AG10803 (cell line): ENCODE measurements around the gene TMEM40.

Source experiments
- DNase-seq: peaks from one replicate; pipeline ENCODE4 v3.0.0; 2010; ENCODE audit warnings: low read depth
- H3K4me3 ChIP-seq: 2 replicates; pipeline ENCODE4 v1.5.1; 2011; ENCODE audit warnings: mild to moderate bottlenecking, low read length, control low read depth
- TF ChIP-seq, protein P1 (sequence below): conservative IDR thresholded peaks from 2 replicates; pipeline ENCODE4 v1.5.1; 2011; ENCODE audit warnings: mild to moderate bottlenecking, low read length, control low read depth, inconsistent platforms

Gene TMEM40

DNA sequence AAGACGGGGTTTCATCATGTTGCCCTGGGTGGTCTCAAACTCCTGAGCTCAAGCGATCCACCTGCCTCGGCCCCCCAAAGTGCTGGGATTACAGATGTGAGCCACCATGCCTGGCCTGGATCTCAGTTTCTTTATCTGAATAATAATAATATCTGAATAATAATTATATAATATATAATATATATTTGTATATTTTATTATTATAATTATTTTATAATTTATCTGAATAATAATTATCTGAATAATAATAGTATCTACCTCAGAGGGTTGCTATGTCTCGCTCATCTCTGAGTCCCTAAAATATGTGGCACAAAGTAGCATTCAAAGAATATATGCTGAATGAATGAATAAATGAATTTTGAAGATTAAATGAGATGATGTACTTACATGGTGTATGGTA, 44.8 kb downstream of the TMEM40 start:
- DNase-seq, result no peak
- TF ChIP-seq, protein P1, sequence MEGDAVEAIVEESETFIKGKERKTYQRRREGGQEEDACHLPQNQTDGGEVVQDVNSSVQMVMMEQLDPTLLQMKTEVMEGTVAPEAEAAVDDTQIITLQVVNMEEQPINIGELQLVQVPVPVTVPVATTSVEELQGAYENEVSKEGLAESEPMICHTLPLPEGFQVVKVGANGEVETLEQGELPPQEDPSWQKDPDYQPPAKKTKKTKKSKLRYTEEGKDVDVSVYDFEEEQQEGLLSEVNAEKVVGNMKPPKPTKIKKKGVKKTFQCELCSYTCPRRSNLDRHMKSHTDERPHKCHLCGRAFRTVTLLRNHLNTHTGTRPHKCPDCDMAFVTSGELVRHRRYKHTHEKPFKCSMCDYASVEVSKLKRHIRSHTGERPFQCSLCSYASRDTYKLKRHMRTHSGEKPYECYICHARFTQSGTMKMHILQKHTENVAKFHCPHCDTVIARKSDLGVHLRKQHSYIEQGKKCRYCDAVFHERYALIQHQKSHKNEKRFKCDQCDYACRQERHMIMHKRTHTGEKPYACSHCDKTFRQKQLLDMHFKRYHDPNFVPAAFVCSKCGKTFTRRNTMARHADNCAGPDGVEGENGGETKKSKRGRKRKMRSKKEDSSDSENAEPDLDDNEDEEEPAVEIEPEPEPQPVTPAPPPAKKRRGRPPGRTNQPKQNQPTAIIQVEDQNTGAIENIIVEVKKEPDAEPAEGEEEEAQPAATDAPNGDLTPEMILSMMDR, result no peak
- H3K4me3 ChIP-seq, result no peak overlapping the region

- no peak for DNase-seq
- TF ChIP-seq, protein P1, result no peak
- no peak overlapping the region for H3K4me3 ChIP-seq
Observed at GRCh38 chr3:12710062-12710461, 49.0 kb downstream of the TMEM40 start.

GRCh38 chr3:12709334-12709733, 49.7 kb downstream of the TMEM40 start:
- TF ChIP-seq, protein P1, result no peak
- no peak for DNase-seq
- H3K4me3 ChIP-seq, result no peak overlapping the region

DNA sequence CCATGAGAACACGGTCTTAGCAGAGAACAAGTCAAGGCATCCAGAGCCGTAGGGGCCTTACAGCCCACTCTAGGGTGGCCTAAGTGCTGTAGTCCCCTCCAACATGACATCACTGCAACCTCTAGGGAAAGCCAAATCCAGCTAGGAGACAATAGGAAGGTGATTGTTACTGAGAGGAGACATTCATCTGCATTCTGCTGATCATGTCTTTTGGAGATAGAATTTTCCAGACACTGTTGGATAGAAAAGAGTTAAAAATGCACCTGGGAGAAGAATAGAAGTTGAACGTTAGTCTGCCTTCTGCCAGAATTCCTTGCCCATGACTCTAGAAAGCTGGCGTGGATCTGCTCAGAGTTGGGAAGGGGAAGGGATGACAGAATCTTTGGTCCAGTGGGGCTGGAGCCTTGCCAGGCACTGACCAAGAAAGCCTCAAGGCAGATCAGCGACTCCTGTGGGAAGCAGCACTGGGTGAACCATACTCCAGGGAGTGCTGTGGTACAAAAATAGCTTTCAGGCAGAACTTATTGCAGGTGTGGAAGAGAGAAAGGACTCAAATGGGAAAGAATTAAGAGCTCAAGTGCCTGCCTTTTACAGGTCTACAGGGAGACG, 50.4 kb downstream of the TMEM40 start:
- DNase-seq, result peak; percentile 88
- no peak overlapping the region for H3K4me3 ChIP-seq
- TF ChIP-seq, protein P1, result peak; percentile 56

- DNase-seq, result peak; percentile 45
- TF ChIP-seq, protein P1, result no peak; the same call in 1 of the 2 replicates
Observed at GRCh38 chr3:12707449-12707848, 51.6 kb downstream of the TMEM40 start.

DNA sequence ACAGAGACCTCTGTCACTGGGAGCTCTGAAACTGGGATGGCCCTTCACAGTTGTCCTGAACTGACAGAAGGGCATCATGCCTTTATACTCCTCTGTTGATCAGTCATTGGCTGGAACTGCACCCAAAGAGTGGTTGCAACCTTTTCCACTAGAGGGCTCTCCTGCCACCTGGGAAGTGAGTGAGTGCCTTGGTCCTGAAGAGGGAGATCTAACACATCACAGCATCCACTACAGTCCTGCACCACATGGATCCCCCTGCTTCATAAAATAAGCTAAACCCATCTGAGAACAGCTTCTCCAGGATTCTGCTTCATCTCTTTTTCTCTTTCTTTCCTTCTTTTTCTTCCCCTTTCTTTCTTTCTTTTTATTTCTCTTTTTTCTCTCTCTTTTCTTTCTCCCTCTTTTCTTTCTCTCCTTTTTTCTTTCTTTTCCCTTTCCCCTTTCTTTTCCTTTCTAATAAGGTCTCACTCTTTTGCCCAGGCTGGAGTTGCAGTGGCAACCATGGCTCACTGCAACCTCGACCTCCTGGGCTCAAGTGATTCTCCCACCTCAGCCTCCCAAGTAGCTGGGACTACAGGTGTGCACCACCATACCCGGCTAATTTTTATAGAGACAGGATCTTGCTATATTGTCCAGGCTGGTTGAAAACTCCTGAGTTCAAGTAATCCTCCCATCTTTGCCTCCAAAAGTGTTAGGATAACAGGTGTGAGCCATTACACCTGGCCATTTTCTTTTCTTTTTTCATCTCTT, 52.4 kb downstream of the TMEM40 start:
- TF ChIP-seq, protein P1, result peak; percentile 85
- peak; percentile 67 for DNase-seq
- H3K4me3 ChIP-seq, result no peak overlapping the region

More at GRCh38 chr3:12707449-12707848, 51.6 kb downstream of the TMEM40 start:
- H3K4me3 ChIP-seq, result no peak overlapping the region

GRCh38 chr3:12705981-12706380, 53.1 kb downstream of the TMEM40 start:
- TF ChIP-seq, protein P1, result no peak
- H3K4me3 ChIP-seq, result no peak overlapping the region
- DNase-seq, result peak; percentile 90
